GM12878 (cell line): Measurements from ENCODE around the gene C17orf114.

Experiments used
- ATAC-seq: fragments of 200-7000 bp; cut with Tn5 transposase; 3 replicates; pipeline ENCODE4 v1.9.1; 2020; ENCODE audit warnings: mild to moderate bottlenecking, moderate library complexity
- BruUV-seq: library from RNA; stranded (reverse); fragments of 400-500 nt; replicated peaks from 2 replicates; lab custom pipeline; 2021; lab: Mats Ljungman, UMichigan
- CTCF ChIA-PET: fragments of 300-600 bp; sonication (Branson Sonifier 250); formaldehyde crosslinking; extraction: SDS; loops from one replicate; lab custom pipeline; 2021; ENCODE audit warnings: inconsistent platforms; lab: Yijun Ruan, JAX
- POLR2A ChIA-PET: fragments of 350-600 bp; formaldehyde crosslinking; extraction: SDS; loops from one replicate; lab custom pipeline; 2021; ENCODE audit warnings: inconsistent platforms; lab: Charles Lee
- RAD21 ChIA-PET: fragments of 300-600 bp; sonication (Branson Sonifier 250); formaldehyde crosslinking; loops from one replicate; lab custom pipeline; 2023; ENCODE audit warnings: antibody characterized with exemption; ENCODE audit not compliant: unreplicated experiment; lab: Charles Lee
- SMC1A ChIA-PET: fragments of 300-600 bp; sonication (Branson Sonifier 250); formaldehyde crosslinking; loops from one replicate; lab custom pipeline; 2023; ENCODE audit not compliant: unreplicated experiment, uncharacterized antibody; lab: Charles Lee
- DNase-seq: peaks from one replicate; pipeline ENCODE4 v3.0.0-alpha.2; 2011; ENCODE audit warnings: low read depth, low spot score
- FAIRE-seq: peaks from 3 replicates; lab custom pipeline; 2011; peaks lifted over from hg19 to GRCh38; lab: Jason Lieb, UNC
- H2AFZ ChIP-seq: 2 replicates; pipeline ENCODE4 v1.6.0; 2011; ENCODE audit warnings: low read depth, low read length, control low read depth; ENCODE audit not compliant: control insufficient read depth
- H3K27ac ChIP-seq: 2 replicates; pipeline ENCODE4 v1.5.1; 2011; ENCODE audit warnings: control low read depth; ENCODE audit not compliant: control insufficient read depth, insufficient read depth
- H3K27me3 ChIP-seq, 2 experiments: replicated peaks in 1 of 2; 2 replicates each; pipeline versions ENCODE4 v1.6.0 to v1.6.1; 2011; ENCODE audit warnings: low read length in 1 of 2; ENCODE audit not compliant: control insufficient read depth in 2 of 2, insufficient read depth in 2 of 2
- H3K36me3 ChIP-seq, 2 experiments: 2 replicates each; pipeline ENCODE4 v1.5.1; 2011; ENCODE audit warnings: low read length in 1 of 2; ENCODE audit not compliant: control insufficient read depth in 2 of 2, insufficient read depth in 2 of 2
- H3K4me1 ChIP-seq: 2 replicates; pipeline ENCODE4 v1.6.1; 2011; ENCODE audit warnings: mild to moderate bottlenecking, low read length, moderate library complexity, mixed read lengths; ENCODE audit not compliant: control insufficient read depth, insufficient read depth
- H3K4me2 ChIP-seq: 2 replicates; pipeline ENCODE4 v1.6.0; 2011; ENCODE audit warnings: control low read depth; ENCODE audit not compliant: control insufficient read depth, insufficient read depth
- H3K4me3 ChIP-seq: fragments of 200-600 bp; sonication (generic); 2 replicates; pipeline ENCODE4 v1.5.1; 2016
- H3K79me2 ChIP-seq: 2 replicates; pipeline ENCODE4 v1.6.0; 2011; ENCODE audit warnings: low read length; ENCODE audit not compliant: control insufficient read depth, insufficient read depth
- H3K9ac ChIP-seq: 2 replicates; pipeline ENCODE4 v1.8.0; 2011; ENCODE audit warnings: low read length, control low read depth, mixed read lengths; ENCODE audit not compliant: control insufficient read depth, insufficient read depth
- H3K9me3 ChIP-seq: replicated peaks from 3 replicates; pipeline ENCODE4 v1.5.1; 2011; ENCODE audit warnings: mild to moderate bottlenecking, low read length; ENCODE audit not compliant: control insufficient read depth, insufficient read depth
- H4K20me1 ChIP-seq: 2 replicates; pipeline ENCODE4 v1.6.0; 2011; ENCODE audit not compliant: control insufficient read depth, insufficient read depth
- CBFB ChIP-seq: IDR thresholded peaks from 2 replicates; pipeline ENCODE4 v1.6.1; 2016; ENCODE audit warnings: antibody characterized with exemption, low read depth
- EZH2 ChIP-seq: IDR thresholded peaks from 2 replicates; pipeline ENCODE4 v1.6.1; 2012; ENCODE audit warnings: low read depth, mild to moderate bottlenecking, control low read depth, inconsistent platforms, low read length, borderline replicate concordance; ENCODE audit not compliant: control insufficient read depth
- KAT2A ChIP-seq: conservative IDR thresholded peaks from 2 replicates; pipeline ENCODE4 v1.6.1; 2011; ENCODE audit warnings: low read depth, low read length; ENCODE audit not compliant: control insufficient read depth
- PRDM15 ChIP-seq: fragments of 450-650 bp; formaldehyde crosslinking; IDR thresholded peaks from 2 replicates; pipeline ENCODE4 v1.4.0; 2020; ENCODE audit warnings: mild to moderate bottlenecking, moderate library complexity
- RBBP5 ChIP-seq: fragments of 200-600 bp; sonication (generic); conservative IDR thresholded peaks from 2 replicates; pipeline ENCODE4 v1.6.1; 2016
- SMC3 ChIP-seq: IDR thresholded peaks from 2 replicates; pipeline ENCODE4 v1.6.1; 2011; ENCODE audit warnings: low read length, improper control_type of control experiment, borderline replicate concordance
- WGBS: methylation state at CpG from one replicate; pipeline ENCODE4 v1.1.6; 2016; ENCODE audit warnings: low lambda C conversion rate; ENCODE audit not compliant: insufficient replicate concordance, insufficient coverage; ENCODE audit errors: missing lambda C conversion rate; 5-methylcytosine and 5-hydroxymethylcytosine counted together
- in situ Hi-C: fragments of 300-500 bp; cut with MboI; formaldehyde crosslinking; loops from 9 replicates; pipeline ENCODE4 v1.14.3; 2018; ENCODE audit warnings: mixed read lengths
- intact Hi-C: fragments of 100-400 bp; cut with micrococcal nuclease; formaldehyde crosslinking; loops from one replicate; pipeline ENCODE4 v1.14.2; 2022; ENCODE audit not compliant: unreplicated experiment

C17orf114 gene

GRCh38 chr17:4777969-4778760 lies 24.0 kb downstream of the C17orf114 start:
- ChIA-PET SMC1A (interaction anchor here (0.5 to 0.6 kb wide), 2 partner anchors 95 to 1827 kb away, joined by 3 read pairs; no protein-coding TSS in a partner anchor), RAD21 (no interaction called here), POLR2A (interaction anchor here (1.4 kb wide), 1 partner anchor 46 kb away, joined by 3 read pairs; no protein-coding TSS in a partner anchor), CTCF (interaction anchor here (0.8 kb wide), 1 partner anchor 12 kb away, joined by 5 read pairs; no protein-coding TSS in a partner anchor)
- WGBS: 33% methylated on average over 9 of the region's 9 CpGs
- Histone ChIP-seq H4K20me1 (no peaks in the 10 kb centered on the region), H2AFZ (no peak overlapping the region), H3K36me3 (no peaks in the 10 kb centered on the region), H3K9ac (no peak overlapping the region), H3K4me1 (peaks cover 11% of the 10 kb centered on the region), H3K4me2 (no peak overlapping the region), H3K79me2 (no peaks in the 10 kb centered on the region), H3K27ac (no peak overlapping the region), H3K9me3 (no peaks in the 10 kb centered on the region), H3K27me3 (no peaks in the 10 kb centered on the region), H3K4me3 (no peak overlapping the region)
- DNase-seq (no peak), FAIRE-seq (no peak), ATAC-seq (no peak)
- TF ChIP-seq CBFB (no peak), SMC3 (no peak), PRDM15 (CRISPR knock-in tag) (no peak), EZH2 (no peak), RBBP5 (no peak), KAT2A (no peak)
- intact Hi-C loops (no loop called here), in situ Hi-C loops (no loop called here)
- BruUV-seq: no TSS peak
